ENCODE measurements around the gene MROH2A. TPM values are rescaled to one million over a fixed set of nuclear protein-coding genes. Genes with fewer than 3 reads are reported as not detected.

Gene MROH2A
- total and polyA plus RNA-seq, 9 of the 15 experiments (the other 6 are each of a cell fraction or from before 2014, with no cell fraction given), result 0.03 TPM; not detected in 8

- TF ChIP-seq PRDM10 (IDR thresholded peaks at IDR 0.05; ENCODE audit: partially characterized antibody) (no peak), ZNF140 (CRISPR knock-in tag; IDR thresholded peaks at IDR 0.05) (no peak), HDAC2 (IDR thresholded peaks at IDR 0.05) (0 out of 2 replicates have a peak, but pooled peaks have one; percentile 60), RAD21 (CRISPR knock-in tag; conservative IDR thresholded peaks at IDR 0.05 in 1 of 2, IDR thresholded peaks at IDR 0.05 in 1 of 2) (peak; percentile 81 to 84), POU5F1 (IDR thresholded peaks at IDR 0.05; ENCODE audit: borderline replicate concordance, low read depth, low read length, partially characterized antibody) (no peak), TCF15 (CRISPR knock-in tag; IDR thresholded peaks at IDR 0.05) (no peak), TRIM28 (IDR thresholded peaks at IDR 0.05) (no peak), LEF1 (IDR thresholded peaks at IDR 0.05) (peak; percentile 75), HEY1 (CRISPR knock-in tag; IDR thresholded peaks at IDR 0.05; ENCODE audit: borderline replicate concordance) (no peak), SAP30 (IDR thresholded peaks at IDR 0.05; ENCODE audit: borderline replicate concordance, insufficient read depth, low read depth, low read length, poor library complexity, severe bottlenecking) (no peak), ZBTB43 (CRISPR knock-in tag; IDR thresholded peaks at IDR 0.05) (no peak), RFX7 (CRISPR knock-in tag; IDR thresholded peaks at IDR 0.05) (no peak), ZNF280A (IDR thresholded peaks at IDR 0.05; ENCODE audit: low read depth, partially characterized antibody) (no peak), ARNT (IDR thresholded peaks at IDR 0.05) (0 out of 4 replicates have a peak, but pooled peaks of 1 of the 2 experiments have one; percentile 45), TEAD4 (IDR thresholded peaks at IDR 0.05; ENCODE audit: low read length) (peak; percentile 71; the same call in 1 of the 2 replicates), TEAD4 (CRISPR knock-in tag; IDR thresholded peaks at IDR 0.05; ENCODE audit: borderline replicate concordance) (no peak), ZKSCAN3 (CRISPR knock-in tag; IDR thresholded peaks at IDR 0.05) (no peak), USF1 (CRISPR knock-in tag; IDR thresholded peaks at IDR 0.05) (no peak)
Measured at GRCh38 chr2:233857511-233858141, 79.5 kb downstream of the MROH2A start (continued).
